SIG-M5 treated with dmso at 0.1 percent for 504 hours (cell line): ENCODE results near the gene PLAC8L1.
A peak's percentile ranks its signal among the peaks of the same experiment; 100 is the strongest.

ENCODE experiments used
- DNase-seq: peaks from one replicate; lab custom pipeline; 2025; ENCODE audit not compliant: unreplicated experiment; lab: John Stamatoyannopoulos, UW

Gene PLAC8L1

GRCh38 chr5:146081556-146081955 lies 23.8 kb downstream of the PLAC8L1 start:
- no peak for DNase-seq

- DNase-seq, result peak; percentile 95
Observed at GRCh38 chr5:146079695-146080373, 25.5 kb downstream of the PLAC8L1 start.

- DNase-seq, result no peak
Observed at GRCh38 chr5:146078566-146078965, 26.8 kb downstream of the PLAC8L1 start.

- peak; percentile 28 for DNase-seq
Observed at GRCh38 chr5:146076455-146076854, 28.9 kb downstream of the PLAC8L1 start.

GRCh38 chr5:146076028-146076427 lies 29.3 kb downstream of the PLAC8L1 start:
- DNase-seq, result peak; percentile 90

GRCh38 chr5:146073239-146073900 lies 32.0 kb downstream of the PLAC8L1 start:
- DNase-seq, result no peak

- DNase-seq, result no peak
Observed at GRCh38 chr5:146072595-146072994, 32.8 kb downstream of the PLAC8L1 start.

GRCh38 chr5:146071171-146071570 lies 34.2 kb downstream of the PLAC8L1 start:
- DNase-seq, result no peak

- no peak for DNase-seq
Observed at GRCh38 chr5:146070746-146071145, 34.6 kb downstream of the PLAC8L1 start.

GRCh38 chr5:146069780-146070099 lies 35.6 kb downstream of the PLAC8L1 start:
- DNase-seq, result no peak

GRCh38 chr5:146068977-146069779 lies 36.2 kb downstream of the PLAC8L1 start:
- DNase-seq, result no peak

GRCh38 chr5:146068206-146068605 lies 37.2 kb downstream of the PLAC8L1 start:
- DNase-seq, result no peak

- no peak for DNase-seq
Observed at GRCh38 chr5:146066968-146067367, 38.4 kb downstream of the PLAC8L1 start.

- DNase-seq, result no peak
Observed at GRCh38 chr5:146060221-146060585, 45.2 kb downstream of the PLAC8L1 start.

- DNase-seq, result no peak
Observed at GRCh38 chr5:146059460-146060220, 45.7 kb downstream of the PLAC8L1 start.

GRCh38 chr5:146055432-146055831 lies 49.9 kb downstream of the PLAC8L1 start:
- DNase-seq, result no peak

- DNase-seq, result peak; percentile 25
Observed at GRCh38 chr5:146052780-146053179, 52.6 kb downstream of the PLAC8L1 start.

GRCh38 chr5:146051678-146052077 lies 53.7 kb downstream of the PLAC8L1 start:
- DNase-seq, result no peak

GRCh38 chr5:146050086-146050485 lies 55.3 kb downstream of the PLAC8L1 start:
- no peak for DNase-seq

GRCh38 chr5:146049704-146050026 lies 55.7 kb downstream of the PLAC8L1 start:
- no peak for DNase-seq

- peak; percentile 70 for DNase-seq
Observed at GRCh38 chr5:146048994-146049703, 56.2 kb downstream of the PLAC8L1 start.
